Measurements from ENCODE around the gene PEDS1.
A peak's percentile ranks its signal among the peaks of the same experiment; 100 is the strongest.

PEDS1 gene

DNA sequence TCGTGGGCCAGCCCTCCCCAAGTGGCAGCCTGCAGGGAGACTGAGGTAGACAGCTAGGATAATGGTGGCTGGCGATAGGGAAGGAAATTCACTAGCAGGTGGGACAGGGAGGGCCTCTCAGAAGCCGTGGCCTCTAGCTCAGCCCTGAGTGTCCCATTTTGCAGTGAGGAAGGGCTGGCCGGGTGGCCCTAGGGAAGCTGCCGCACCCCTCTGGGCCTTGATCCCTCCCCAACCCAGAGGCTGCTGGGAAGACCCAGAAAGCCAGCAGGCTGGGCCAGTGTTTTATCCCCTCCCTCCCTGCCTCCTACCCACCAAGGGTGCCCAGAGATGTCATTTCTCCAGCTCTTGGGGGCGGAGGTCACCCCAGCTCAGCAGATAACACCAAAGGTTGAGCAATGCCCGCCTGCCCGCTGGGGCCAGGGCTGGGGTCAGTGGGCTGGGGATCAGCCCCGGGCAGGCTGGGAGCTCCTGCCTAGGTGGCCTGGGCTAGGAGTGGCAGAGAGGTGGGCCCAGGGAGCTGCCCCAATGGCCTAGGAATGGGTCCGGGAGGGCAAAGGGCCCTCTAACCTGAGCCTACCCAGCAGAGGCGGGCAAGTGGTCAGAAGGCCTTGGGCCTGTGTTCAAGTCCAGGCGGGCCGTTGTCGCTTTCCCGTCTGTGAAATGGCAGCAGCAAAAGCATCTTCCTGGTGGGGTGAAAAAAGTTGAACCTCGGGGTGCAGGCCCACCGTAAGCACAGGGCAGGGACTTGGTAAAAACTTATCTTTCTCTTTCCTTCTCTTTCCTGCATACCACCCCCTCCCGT is 35.6 kb upstream of the PEDS1 start (continued):
- no peak for TF ChIP-seq ZBTB11 (tag by site-specific recombination; conservative IDR thresholded peaks at IDR 0.05; ENCODE audit: low read depth)
- no peak for TF ChIP-seq MYNN (tag by site-specific recombination; IDR thresholded peaks at IDR 0.05; ENCODE audit: borderline replicate concordance)

- TF ChIP-seq ZNF24 (tag by site-specific recombination; IDR thresholded peaks at IDR 0.05) (0 out of 2 replicates have a peak, but pooled peaks have one; percentile 27), HIC1 (tag by site-specific recombination; IDR thresholded peaks at IDR 0.05) (no peak), TRIM28 (IDR thresholded peaks at IDR 0.05; ENCODE audit: borderline replicate concordance, low read length) (no peak), ZNF416 (tag by site-specific recombination; IDR thresholded peaks at IDR 0.05) (no peak), ZNF664 (tag by site-specific recombination; IDR thresholded peaks at IDR 0.05) (peak; percentile 99), ZSCAN23 (tag by site-specific recombination; IDR thresholded peaks at IDR 0.05) (no peak), ZNF362 (tag by site-specific recombination; IDR thresholded peaks at IDR 0.05) (no peak), KLF17 (tag by site-specific recombination; IDR thresholded peaks at IDR 0.05) (no peak; the same call in 1 of the 2 replicates), ZNF768 (tag by site-specific recombination; IDR thresholded peaks at IDR 0.05) (peak; percentile 87; the same call in 1 of the 2 replicates), ZNF426 (tag by site-specific recombination; IDR thresholded peaks at IDR 0.05) (no peak), SCRT1 (tag by site-specific recombination; IDR thresholded peaks at IDR 0.05; ENCODE audit: borderline replicate concordance) (no peak), RBAK (tag by site-specific recombination; IDR thresholded peaks at IDR 0.05) (no peak), KLF1 (tag by site-specific recombination; IDR thresholded peaks at IDR 0.05) (no peak), ZNF121 (tag by site-specific recombination; IDR thresholded peaks at IDR 0.05) (no peak), ZNF670 (tag by site-specific recombination; IDR thresholded peaks at IDR 0.05; ENCODE audit: low read depth) (no peak), ZNF138 (tag by site-specific recombination; IDR thresholded peaks at IDR 0.05; ENCODE audit: borderline replicate concordance) (no peak), KLF8 (tag by site-specific recombination; IDR thresholded peaks at IDR 0.05) (0 out of 2 replicates have a peak, but pooled peaks have one; percentile 28), ZNF621 (tag by site-specific recombination; IDR thresholded peaks at IDR 0.05) (no peak)
- H3K27ac ChIP-seq (ENCODE audit: extremely low read depth, low read depth, low read length) = no peak overlapping the region
- ChIA-PET CTCF (interaction anchor here (0.6 to 6.8 kb wide), 16 partner anchors 9 to 558 kb away, joined by 3 to 106 read pairs (median 3); no protein-coding TSS in a partner anchor), POLR2A (interaction anchor here (2.0 kb wide), 1 partner anchor 276 kb away, joined by 7 read pairs; no protein-coding TSS in a partner anchor)
- H3K4me1 ChIP-seq (ENCODE audit: control insufficient read depth, insufficient read depth, low read length) = peaks cover 10% of the 10 kb centered on the region
- no peaks in the 10 kb centered on the region for H3K9me3 ChIP-seq (ENCODE audit: control insufficient read depth, insufficient read depth, low read depth, low read length)
- H3K4me3 ChIP-seq (ENCODE audit: low read depth, low read length) = no peak overlapping the region
- H3K36me3 ChIP-seq (ENCODE audit: control insufficient read depth in 2 of 2, insufficient read depth in 1 of 2, low read length in 2 of 2) = no peaks in the 10 kb centered on the region
Measured at GRCh38 chr20:50188287-50188688, 34.8 kb upstream of the PEDS1 start.
